K562 (cell line): ENCODE data around the gene DCLK1. TPM values are rescaled to one million over a fixed set of nuclear protein-coding genes. Genes with fewer than 3 reads are reported as not detected.

Experiments
- ATAC-seq: fragments of 200-7000 bp; cut with Tn5 transposase; 3 replicates; pipeline ENCODE4 v1.9.1; 2020; ENCODE audit warnings: moderate library complexity
- BruUV-seq: library from RNA; stranded (reverse); fragments of 400-500 nt; replicated peaks from 2 replicates; lab custom pipeline; 2021; lab: Mats Ljungman, UMichigan
- CTCF ChIA-PET: fragments of 300-600 bp; formaldehyde crosslinking; extraction: SDS; loops from one replicate; lab custom pipeline; 2021; ENCODE audit warnings: low intra/inter-chr PET ratio; lab: Yijun Ruan, JAX
- POLR2A ChIA-PET: fragments of 300-600, 350-650 bp; sonication (Branson Sonifier 250); formaldehyde crosslinking; extraction: SDS; loops from one replicate; lab custom pipeline; 2021; ENCODE audit warnings: antibody characterized with exemption, inconsistent platforms; lab: Yijun Ruan, JAX
- DNase-seq, 4 experiments: peaks; one replicate each; pipeline versions ENCODE4 v3.0.0 to v3.0.0-alpha.2; 2011 to 2018; ENCODE audit warnings: low spot score in 3 of 4, mixed read lengths in 3 of 4; ENCODE audit errors: extremely low read depth in 1 of 4
- FAIRE-seq: peaks from 2 replicates; lab custom pipeline; 2011; peaks lifted over from hg19 to GRCh38; lab: Jason Lieb, UNC
- H2AFZ ChIP-seq: 2 replicates; pipeline ENCODE4 v1.6.0; 2011; ENCODE audit warnings: low read depth, low read length, control low read depth, inconsistent platforms
- H3K27ac ChIP-seq: fragments of 200-600 bp; 3 replicates; pipeline ENCODE4 v1.8.0; 2011; ENCODE audit warnings: low read depth, mild to moderate bottlenecking, control low read depth, inconsistent platforms, low read length, moderate library complexity, mixed read lengths; ENCODE audit errors: extremely low read depth
- H3K27me3 ChIP-seq, 2 experiments: fragments of 300-600 bp in 1 of 2; 2 replicates in 1 of 2; 3 replicates in 1 of 2; pipeline versions ENCODE4 v1.6.0 to v1.8.0; 2011; ENCODE audit warnings: inconsistent platforms in 2 of 2, low read length in 2 of 2, mild to moderate bottlenecking in 1 of 2, mixed read lengths in 1 of 2, moderate library complexity in 1 of 2; ENCODE audit not compliant: control insufficient read depth in 2 of 2, insufficient read depth in 2 of 2
- H3K36me3 ChIP-seq: fragments of 300-600 bp; 3 replicates; pipeline ENCODE4 v1.8.0; 2011; ENCODE audit warnings: mild to moderate bottlenecking, low read length, inconsistent platforms; ENCODE audit not compliant: control insufficient read depth, insufficient read depth
- H3K4me1 ChIP-seq, 2 experiments: fragments of 200-600 bp in 1 of 2; replicated peaks in 1 of 2; 2 replicates in 1 of 2; 3 replicates in 1 of 2; pipeline versions ENCODE4 v1.5.1 to v1.8.0; 2011; ENCODE audit warnings: inconsistent platforms in 2 of 2, low read length in 2 of 2, mild to moderate bottlenecking in 1 of 2, mixed read lengths in 1 of 2, moderate library complexity in 1 of 2; ENCODE audit not compliant: control insufficient read depth in 2 of 2, insufficient read depth in 2 of 2
- H3K4me2 ChIP-seq: 2 replicates; pipeline ENCODE4 v1.6.1; 2011; ENCODE audit warnings: low read length, control low read depth, inconsistent platforms, mixed read lengths; ENCODE audit not compliant: insufficient read depth
- H3K4me3 ChIP-seq: fragments of 200-600 bp; sonication (generic), shearing (Covaris generic); 2 replicates; pipeline ENCODE4 v1.5.1; 2016; ENCODE audit warnings: control low read depth, inconsistent platforms
- H3K79me2 ChIP-seq: fragments of 200-600 bp; 3 replicates; pipeline ENCODE4 v1.8.0; 2011; ENCODE audit warnings: low read length, inconsistent platforms; ENCODE audit not compliant: control insufficient read depth, insufficient read depth
- H3K9ac ChIP-seq, 2 experiments: 2 replicates each; pipeline versions ENCODE4 v1.6.0 to v1.6.1; 2011; ENCODE audit warnings: low read depth in 2 of 2, low read length in 2 of 2, control low read depth in 1 of 2, inconsistent platforms in 1 of 2, mild to moderate bottlenecking in 1 of 2, mixed read lengths in 1 of 2; ENCODE audit not compliant: insufficient read depth in 1 of 2
- H3K9me1 ChIP-seq: one replicate; pipeline ENCODE4 v1.6.0; 2011; ENCODE audit warnings: inconsistent platforms, mild to moderate bottlenecking, low read length, moderate library complexity; ENCODE audit not compliant: control insufficient read depth, insufficient read depth
- H3K9me3 ChIP-seq: replicated peaks from 2 replicates; pipeline ENCODE4 v1.5.1; 2011; ENCODE audit warnings: low read depth, low read length, inconsistent platforms; ENCODE audit not compliant: control insufficient read depth, insufficient read depth
- H4K20me1 ChIP-seq: replicated peaks from 2 replicates; pipeline ENCODE4 v1.6.1; 2011; ENCODE audit warnings: low read length, inconsistent platforms, mixed read lengths; ENCODE audit not compliant: control insufficient read depth, insufficient read depth
- DEAF1 ChIP-seq: fragments of 450-650 bp; formaldehyde crosslinking; IDR thresholded peaks from 2 replicates; pipeline ENCODE4 v1.4.0; 2020; ENCODE audit warnings: mild to moderate bottlenecking, moderate library complexity
- ETV5 ChIP-seq: sonication (generic); formaldehyde crosslinking; IDR thresholded peaks from 2 replicates; pipeline ENCODE4 v1.4.0; 2020; ENCODE audit warnings: low read depth, mild to moderate bottlenecking, missing genetic modification reagents
- EZH2 ChIP-seq: IDR thresholded peaks from 2 replicates; pipeline ENCODE4 v1.6.1; 2012; ENCODE audit warnings: low read depth, mild to moderate bottlenecking, inconsistent platforms, low read length, borderline replicate concordance
- FOS ChIP-seq: IDR thresholded peaks from 3 replicates; pipeline ENCODE4 v1.6.1; 2011; ENCODE audit not compliant: insufficient read length; ENCODE audit errors: extremely low read depth
- GMEB1 ChIP-seq: fragments of 250-450 bp; sonication (Bioruptor Pico); IDR thresholded peaks from 2 replicates; pipeline ENCODE4 v1.4.0; 2020; ENCODE audit warnings: mild to moderate bottlenecking
- HCFC1 ChIP-seq: IDR thresholded peaks from 2 replicates; pipeline ENCODE4 v1.6.1; 2012; ENCODE audit warnings: low read depth, low read length, improper control_type of control experiment
- HDAC3 ChIP-seq: fragments of 450-650 bp; IDR thresholded peaks from 2 replicates; pipeline ENCODE4 v1.6.1; 2018; ENCODE audit warnings: borderline replicate concordance, mild to moderate bottlenecking, moderate library complexity; ENCODE audit not compliant: partially characterized antibody
- HDAC6 ChIP-seq: IDR thresholded peaks from 2 replicates; pipeline ENCODE4 v1.6.1; 2012; ENCODE audit warnings: low read depth, mild to moderate bottlenecking, control low read depth, inconsistent platforms, low read length, moderate library complexity
- KHSRP ChIP-seq: fragments of 450-650 bp; IDR thresholded peaks from 2 replicates; pipeline ENCODE4 v1.6.1; 2017
- KLF6 ChIP-seq: fragments of 250-450 bp; sonication (Bioruptor Pico); IDR thresholded peaks from 2 replicates; pipeline ENCODE4 v1.4.0; 2020; ENCODE audit warnings: mild to moderate bottlenecking, moderate library complexity, borderline replicate concordance
- NFE2 ChIP-seq: IDR thresholded peaks from 2 replicates; pipeline ENCODE4 v1.6.1; 2014; ENCODE audit warnings: antibody characterized with exemption, low read depth
- POLR3A ChIP-seq: IDR thresholded peaks from 2 replicates; pipeline ENCODE4 v1.6.1; 2011; ENCODE audit warnings: borderline replicate concordance, mild to moderate bottlenecking, moderate library complexity; ENCODE audit not compliant: insufficient read length, insufficient read depth; ENCODE audit errors: extremely low read depth
- STAT5A ChIP-seq: IDR thresholded peaks from 2 replicates; pipeline ENCODE4 v1.6.1; 2012; ENCODE audit warnings: low read length, inconsistent platforms, borderline replicate concordance
- WHSC1 ChIP-seq: IDR thresholded peaks from one replicate; pipeline ENCODE4 v1.6.1; 2012; ENCODE audit warnings: low read length, control low read depth, inconsistent platforms
- ZBTB34 ChIP-seq: fragments of 250-450 bp; sonication (Bioruptor Pico); IDR thresholded peaks from 2 replicates; pipeline ENCODE4 v1.8.0; 2021; ENCODE audit warnings: mild to moderate bottlenecking, moderate library complexity
- ZZZ3 ChIP-seq: fragments of 450-650 bp; IDR thresholded peaks from 2 replicates; pipeline ENCODE4 v1.6.1; 2016; ENCODE audit warnings: antibody characterized with exemption, mild to moderate bottlenecking, moderate library complexity
- WGBS: fragments of 100-300 bp; shearing (Covaris generic); methylation state at CpG from one replicate; pipeline ENCODE4 v1.1.6; 2016; ENCODE audit warnings: low coverage, mixed read lengths; ENCODE audit not compliant: insufficient coverage; ENCODE audit errors: missing lambda C conversion rate; 5-methylcytosine and 5-hydroxymethylcytosine counted together
- in situ Hi-C: fragments of 300-500 bp; cut with MboI; formaldehyde crosslinking; loops from 4 replicates; pipeline ENCODE4 v1.15.0; 2018; ENCODE audit warnings: inconsistent platforms, mixed read lengths
- intact Hi-C: fragments of 100-400 bp; cut with micrococcal nuclease; formaldehyde crosslinking; loops from 2 replicates; pipeline ENCODE4 v1.14.2; 2022
- polyA plus RNA-seq, 8 experiments: library from polyadenylated mRNA; depleted of rRNA in 4 of 8; stranded (reverse) in 5 of 8; unstranded in 3 of 8; fragments of >200 nt; fragmentation: Nextera tagmentation in 2 of 8; fragmentation: Illumina TruSeq in 1 of 8; extraction: Ambion mirVana in 2 of 8; extraction: Trizol in 1 of 8; gene quantifications; 2 replicates each; pipeline versions ENCODE4 v1.2.1 to v1.2.3, GENCODE V29; 2011 to 2014; ENCODE audit warnings: inconsistent platforms in 1 of 8, missing spikeins in 1 of 8
- total RNA-seq, 7 experiments: library from RNA; depleted of rRNA in 6 of 7; stranded (reverse); fragments of >200 nt in 6 of 7; fragmentation: Illumina TruSeq in 2 of 7; extraction: Trizol in 2 of 7; gene quantifications; 2 replicates each; pipeline versions ENCODE4 v1.2.1 to v1.2.3, GENCODE V29; 2011 to 2021; ENCODE audit warnings: low replicate concordance in 1 of 7

The DCLK1 gene
- total and polyA plus RNA-seq, 9 of the 15 experiments (the other 6 are each of a cell fraction or from before 2014, with no cell fraction given): 0.07 TPM; not detected in 8

GRCh38 chr13:36089130-36089647 lies 42.0 kb downstream of the DCLK1 start (continued):
- no peak for TF ChIP-seq HCFC1

- Histone ChIP-seq H3K79me2 (no peaks in the 10 kb centered on the region), H3K4me2 (no peak overlapping the region), H3K9me3 (no peaks in the 10 kb centered on the region), H3K4me1 (no peaks in the 10 kb centered on the region), H3K9ac (no peak overlapping the region), H3K9me1 (no peaks in the 10 kb centered on the region), H3K36me3 (no peaks in the 10 kb centered on the region), H3K4me3 (no peak overlapping the region), H2AFZ (no peak overlapping the region), H3K27ac (no peak overlapping the region), H3K27me3 (no peaks in the 10 kb centered on the region; a peak in 1 of 5 replicates), H4K20me1 (no peaks in the 10 kb centered on the region)
- POLR2A ChIA-PET: no interaction called here
- TF ChIP-seq ZBTB34 (CRISPR knock-in tag) (no peak), ZZZ3 (no peak), DEAF1 (CRISPR knock-in tag) (no peak), STAT5A (no peak), KLF6 (CRISPR knock-in tag) (no peak), HDAC3 (no peak), FOS (no peak), KHSRP (no peak), GMEB1 (CRISPR knock-in tag) (no peak), POLR3A (no peak), HDAC6 (no peak), EZH2 (no peak), ETV5 (CRISPR knock-in tag) (no peak), NFE2 (no peak), WHSC1 (no peak)
- FAIRE-seq (no peak), DNase-seq (no peak), ATAC-seq (no peak)
- CTCF ChIA-PET: no interaction called here
- intact Hi-C loops (no loop called here), in situ Hi-C loops (no loop called here)
- BruUV-seq: no TSS peak
- WGBS: 5% methylated on average over 4 of the region's 5 CpGs
Observed at GRCh38 chr13:36088463-36088862, 42.7 kb downstream of the DCLK1 start.
